ENCODE measurements around the gene CRB2.

GRCh38 chr9:123331346-123332060 lies 24.5 kb upstream of the CRB2 start:
- TF ChIP-seq, protein P1, sequence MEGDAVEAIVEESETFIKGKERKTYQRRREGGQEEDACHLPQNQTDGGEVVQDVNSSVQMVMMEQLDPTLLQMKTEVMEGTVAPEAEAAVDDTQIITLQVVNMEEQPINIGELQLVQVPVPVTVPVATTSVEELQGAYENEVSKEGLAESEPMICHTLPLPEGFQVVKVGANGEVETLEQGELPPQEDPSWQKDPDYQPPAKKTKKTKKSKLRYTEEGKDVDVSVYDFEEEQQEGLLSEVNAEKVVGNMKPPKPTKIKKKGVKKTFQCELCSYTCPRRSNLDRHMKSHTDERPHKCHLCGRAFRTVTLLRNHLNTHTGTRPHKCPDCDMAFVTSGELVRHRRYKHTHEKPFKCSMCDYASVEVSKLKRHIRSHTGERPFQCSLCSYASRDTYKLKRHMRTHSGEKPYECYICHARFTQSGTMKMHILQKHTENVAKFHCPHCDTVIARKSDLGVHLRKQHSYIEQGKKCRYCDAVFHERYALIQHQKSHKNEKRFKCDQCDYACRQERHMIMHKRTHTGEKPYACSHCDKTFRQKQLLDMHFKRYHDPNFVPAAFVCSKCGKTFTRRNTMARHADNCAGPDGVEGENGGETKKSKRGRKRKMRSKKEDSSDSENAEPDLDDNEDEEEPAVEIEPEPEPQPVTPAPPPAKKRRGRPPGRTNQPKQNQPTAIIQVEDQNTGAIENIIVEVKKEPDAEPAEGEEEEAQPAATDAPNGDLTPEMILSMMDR (IDR thresholded peaks at IDR 0.05) = no peak
- TF ChIP-seq POLR2A (IDR thresholded peaks at IDR 0.05) = no peak
